Measurements from ENCODE around the gene DMD.

DNA sequence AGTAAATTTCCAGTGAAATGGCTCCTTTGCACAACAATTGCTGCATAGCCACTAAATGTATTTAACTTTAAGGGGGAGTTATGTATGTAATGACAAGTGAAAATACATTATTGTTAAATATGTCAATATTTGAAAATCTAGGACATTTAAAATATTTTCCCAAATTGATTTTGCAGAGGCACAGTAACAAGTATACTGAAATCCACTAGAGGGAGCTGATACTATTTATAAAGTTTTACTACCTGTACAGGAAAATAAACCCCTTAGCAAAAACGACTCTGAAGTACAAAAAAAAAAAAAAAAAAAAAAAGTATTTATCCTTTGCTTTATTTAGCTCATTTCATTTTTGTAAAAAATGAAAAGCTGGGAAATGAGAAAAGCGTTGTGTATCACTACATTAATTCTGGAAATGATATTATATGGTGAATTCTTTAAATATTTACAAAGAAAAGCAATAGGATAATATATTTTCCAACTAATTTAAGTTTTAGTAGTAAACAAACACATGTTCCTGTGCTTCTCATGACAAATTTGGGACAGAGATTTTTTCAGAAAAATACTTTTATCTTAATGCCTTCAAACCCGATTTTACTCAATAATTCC is 727.7 kb downstream of the DMD start:
- TF ChIP-seq, protein P1, sequence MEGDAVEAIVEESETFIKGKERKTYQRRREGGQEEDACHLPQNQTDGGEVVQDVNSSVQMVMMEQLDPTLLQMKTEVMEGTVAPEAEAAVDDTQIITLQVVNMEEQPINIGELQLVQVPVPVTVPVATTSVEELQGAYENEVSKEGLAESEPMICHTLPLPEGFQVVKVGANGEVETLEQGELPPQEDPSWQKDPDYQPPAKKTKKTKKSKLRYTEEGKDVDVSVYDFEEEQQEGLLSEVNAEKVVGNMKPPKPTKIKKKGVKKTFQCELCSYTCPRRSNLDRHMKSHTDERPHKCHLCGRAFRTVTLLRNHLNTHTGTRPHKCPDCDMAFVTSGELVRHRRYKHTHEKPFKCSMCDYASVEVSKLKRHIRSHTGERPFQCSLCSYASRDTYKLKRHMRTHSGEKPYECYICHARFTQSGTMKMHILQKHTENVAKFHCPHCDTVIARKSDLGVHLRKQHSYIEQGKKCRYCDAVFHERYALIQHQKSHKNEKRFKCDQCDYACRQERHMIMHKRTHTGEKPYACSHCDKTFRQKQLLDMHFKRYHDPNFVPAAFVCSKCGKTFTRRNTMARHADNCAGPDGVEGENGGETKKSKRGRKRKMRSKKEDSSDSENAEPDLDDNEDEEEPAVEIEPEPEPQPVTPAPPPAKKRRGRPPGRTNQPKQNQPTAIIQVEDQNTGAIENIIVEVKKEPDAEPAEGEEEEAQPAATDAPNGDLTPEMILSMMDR (IDR thresholded peaks at IDR 0.05; ENCODE audit: low read length): peak; percentile 31
- no peak for TF ChIP-seq EZH2 (optimal IDR thresholded peaks at IDR 0.05; ENCODE audit: low read depth, low read length)
- TF ChIP-seq EZH2phosphoT487 (IDR thresholded peaks at IDR 0.05; ENCODE audit: low read length): no peak

Data from MM.1S (cell line).